Measurements from ENCODE around the gene GFI1.
"Not testable (repeated sequence)": the region's sequence is repeated elsewhere in the genome, so short reads cannot be mapped to it uniquely, and the experiment has no call there.

Gene GFI1

DNA sequence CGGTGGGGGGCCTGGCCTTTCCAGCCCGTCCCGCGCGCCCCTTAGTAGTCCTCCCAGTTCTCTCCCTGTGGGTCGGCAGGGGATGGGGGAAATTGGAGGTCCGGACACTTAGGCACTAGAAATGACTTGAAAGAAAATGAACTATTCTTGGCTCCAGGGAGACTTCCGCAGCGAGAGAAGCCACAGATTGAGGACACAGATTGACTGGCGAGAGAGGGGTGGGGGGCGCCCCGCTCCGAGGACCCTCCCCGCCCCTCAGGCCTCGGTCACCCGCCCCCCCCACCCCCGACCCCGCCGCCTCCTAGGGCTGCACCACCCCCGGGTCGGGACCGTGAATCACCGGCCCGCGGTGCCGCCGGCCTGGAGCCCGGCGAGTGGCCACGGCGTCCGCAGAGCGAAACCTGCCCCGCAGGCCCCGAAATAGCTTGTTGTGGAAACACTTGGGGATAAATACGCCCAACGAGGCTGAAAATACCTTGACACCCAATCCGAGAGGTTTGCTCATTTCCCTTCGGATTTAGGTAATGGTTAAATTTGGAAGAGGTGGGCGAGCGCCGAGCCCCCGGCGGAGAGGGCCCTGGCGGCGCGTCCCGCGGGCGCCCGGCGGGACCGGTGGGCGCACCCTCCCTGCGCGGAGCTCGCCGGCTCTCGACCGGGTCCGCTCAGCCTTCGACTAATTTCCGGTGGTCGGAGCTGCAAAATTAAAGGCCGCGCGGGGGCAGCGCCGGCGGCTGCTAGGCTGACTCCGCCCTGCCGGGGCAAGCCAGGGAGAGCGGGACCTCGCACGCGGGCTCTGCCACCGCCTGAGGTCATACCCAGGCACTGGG, at the start of gene GFI1:
Gene GFI1, minus strand, starts transcription at position 675 of the 827 bp plus-strand sequence. CDS start 3,438 bp downstream, outside the sequence.
- no peak for FAIRE-seq

DNA sequence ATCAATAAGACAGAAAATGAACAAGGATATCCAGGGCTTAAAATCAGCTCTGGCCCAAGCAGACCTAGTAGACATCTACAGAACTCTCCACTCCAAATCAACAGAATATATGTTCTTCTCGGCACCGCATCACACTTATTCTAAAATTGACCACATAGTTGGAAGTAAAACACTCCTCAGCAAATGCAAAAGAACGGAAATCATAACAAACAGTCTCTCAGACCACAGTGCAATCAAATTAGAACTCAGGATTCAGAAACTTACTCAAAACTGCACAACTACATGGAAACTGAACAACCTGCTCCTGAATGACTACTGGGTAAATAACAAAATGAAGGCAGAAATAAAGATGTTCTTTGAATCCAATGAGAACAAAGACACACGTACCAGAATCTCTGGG, 45.6 kb upstream of the GFI1 start:
- FAIRE-seq = not testable (repeated sequence)

DNA sequence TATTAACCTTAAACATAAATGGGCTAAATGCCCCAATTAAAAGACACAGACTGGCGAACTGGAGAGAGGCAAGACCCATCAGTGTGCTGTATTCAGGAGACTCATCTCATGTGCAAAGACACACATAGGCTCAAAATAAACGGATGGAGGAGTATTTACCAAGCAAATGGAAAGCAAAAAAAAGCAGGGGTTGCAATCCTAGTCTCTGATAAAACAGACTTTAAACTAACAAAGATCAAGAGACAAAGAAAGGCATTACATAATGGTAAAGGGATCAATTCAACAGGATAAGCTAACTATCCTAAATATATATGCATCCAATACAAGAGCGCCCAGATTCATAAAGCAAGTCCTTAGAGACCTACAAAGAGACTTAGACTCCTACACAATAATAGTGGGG, 45.2 kb upstream of the GFI1 start:
- FAIRE-seq = not testable (repeated sequence)

DNA sequence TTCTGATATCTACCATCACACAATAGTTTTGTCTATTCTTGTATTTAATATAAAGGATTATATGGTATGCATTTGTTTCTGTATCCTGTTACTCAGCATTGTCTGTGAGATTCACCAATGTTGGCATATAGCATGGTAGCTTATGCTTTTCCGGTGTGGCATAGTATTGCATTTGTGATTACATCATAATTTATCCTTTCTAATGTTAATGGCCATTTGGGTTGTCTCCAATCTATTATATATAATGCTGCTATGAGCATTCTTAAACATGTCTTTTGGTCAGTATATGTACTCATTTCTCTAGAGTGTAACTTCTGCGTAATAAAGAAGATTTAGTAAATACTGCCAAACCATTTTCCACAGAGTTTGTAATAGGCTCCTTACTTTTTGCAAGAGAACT, 40.9 kb upstream of the GFI1 start:
- no peak for FAIRE-seq

DNA sequence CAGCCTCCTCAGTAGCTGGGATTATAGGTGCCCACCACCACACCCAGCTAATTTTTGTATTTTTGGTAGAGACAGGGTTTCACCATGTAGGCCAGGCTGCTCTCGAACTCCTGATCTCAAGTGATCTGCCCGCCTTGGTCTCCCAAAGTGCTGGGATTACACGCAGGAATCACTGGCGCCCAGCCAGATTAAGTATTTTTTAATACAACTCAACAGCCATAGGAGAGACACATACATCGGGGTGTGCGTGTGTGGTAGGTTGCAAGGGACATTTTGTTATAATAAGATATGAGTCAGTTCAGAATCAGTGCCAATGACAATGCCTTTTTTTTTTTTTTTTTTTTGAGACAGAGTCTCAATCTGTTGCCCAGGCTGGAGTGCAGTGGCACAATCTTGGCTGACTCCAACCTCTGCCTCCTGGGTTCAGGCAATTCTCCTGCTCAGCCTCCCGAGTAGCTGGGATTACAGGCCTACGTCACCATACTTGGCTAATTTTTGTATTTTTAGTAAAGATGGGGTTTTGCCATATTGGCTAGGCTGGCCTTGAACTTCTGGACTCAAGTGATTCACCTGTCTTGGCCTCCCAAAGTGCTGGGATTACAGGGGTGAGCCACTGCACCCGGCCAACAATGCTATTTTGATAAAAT, 38.3 kb upstream of the GFI1 start:
- not testable (repeated sequence) for FAIRE-seq

DNA sequence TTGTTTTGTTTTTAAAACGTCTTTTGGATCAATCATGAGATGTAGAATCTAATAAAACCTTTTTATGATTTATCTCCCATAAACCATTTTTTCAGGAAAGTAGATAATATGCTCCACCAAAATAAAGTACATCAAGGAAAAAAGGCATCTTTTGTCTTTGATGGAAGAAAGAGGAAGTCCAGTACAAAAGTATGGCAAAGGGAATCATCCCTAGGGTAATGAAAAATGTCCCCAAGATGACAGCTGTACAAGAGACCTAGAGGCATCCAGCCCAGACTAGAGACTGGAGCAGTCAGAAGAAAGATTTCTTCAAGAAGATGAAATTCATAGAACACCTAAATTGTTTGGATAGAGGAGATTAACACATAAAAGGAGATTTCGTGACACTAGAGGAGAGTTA, 32.3 kb upstream of the GFI1 start:
- FAIRE-seq = no peak

DNA sequence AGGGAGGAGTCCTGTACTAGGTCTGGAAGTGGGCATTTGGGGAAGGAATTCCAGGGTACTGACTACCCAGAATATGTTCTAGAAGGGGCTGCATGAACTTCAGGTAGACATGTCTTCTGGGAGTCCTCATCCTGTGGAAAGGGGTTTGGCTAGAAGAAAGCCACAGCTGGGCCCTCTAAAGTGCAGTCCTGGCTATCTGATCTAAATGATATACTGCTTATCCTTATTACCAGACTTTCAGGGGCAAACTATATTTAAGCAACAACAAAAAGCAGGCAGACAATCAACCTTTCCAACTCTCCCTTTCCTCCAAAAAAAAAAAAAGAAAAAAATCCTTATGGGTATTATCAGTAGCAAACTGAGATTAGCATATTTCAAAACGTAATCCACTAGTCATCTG, 29.8 kb upstream of the GFI1 start:
- FAIRE-seq = no peak

DNA sequence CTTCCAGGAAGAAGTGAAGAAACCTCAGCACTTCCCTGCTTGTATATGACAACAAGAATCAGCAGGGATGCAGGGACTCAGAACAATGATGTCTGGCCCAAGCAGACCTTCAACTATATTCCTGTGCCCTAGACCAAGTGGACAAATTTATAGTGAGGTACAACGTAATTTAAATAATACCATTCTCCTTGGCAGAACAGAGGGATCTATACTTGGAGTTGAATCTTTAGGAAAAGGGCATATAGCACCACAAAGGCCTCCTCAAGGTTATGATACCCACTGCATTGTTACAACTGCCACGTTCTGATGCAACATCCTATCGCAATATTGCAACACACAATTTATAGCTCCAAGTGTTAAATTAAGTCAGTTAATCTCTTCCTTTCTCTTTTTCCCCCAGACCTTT, 29.1 kb upstream of the GFI1 start:
- FAIRE-seq = no peak

DNA sequence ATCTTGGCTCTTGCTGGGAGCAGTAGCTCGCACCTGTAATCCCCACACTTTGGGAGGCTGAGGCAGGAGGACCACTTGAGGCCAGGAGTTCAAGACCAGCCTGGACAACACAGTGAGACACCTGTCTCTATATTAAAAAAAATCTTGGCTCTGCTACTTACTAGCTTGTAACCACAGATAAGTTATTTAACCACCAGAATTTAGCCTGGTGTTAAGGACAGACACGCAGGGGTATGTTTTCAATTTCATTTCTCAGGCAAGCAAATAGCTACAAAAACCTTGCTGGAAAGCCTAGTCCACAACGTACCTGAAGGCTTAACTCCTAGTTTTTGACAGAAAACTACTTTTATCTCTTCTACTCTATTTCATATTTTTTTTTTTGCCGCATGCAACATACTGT, 24.8 kb upstream of the GFI1 start:
- no peak for FAIRE-seq

DNA sequence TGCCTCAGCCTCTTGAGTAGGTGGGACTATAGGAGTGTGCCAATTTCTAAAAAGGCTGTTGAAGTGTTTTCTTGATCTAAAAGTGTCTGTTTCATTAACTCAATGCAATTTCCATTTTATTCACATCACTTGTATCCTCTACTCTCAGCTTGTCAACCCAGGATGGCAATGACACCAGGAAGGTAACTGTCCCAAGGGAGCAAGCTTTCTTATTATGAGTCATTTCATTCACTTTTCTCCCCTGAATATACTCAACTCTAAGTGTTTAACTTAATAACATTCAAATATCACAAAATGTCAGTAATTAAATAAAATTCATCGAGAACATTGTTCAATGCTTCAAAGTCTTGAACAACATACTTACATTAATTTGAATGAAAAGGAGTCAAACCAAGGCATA, 22.9 kb upstream of the GFI1 start:
- no peak for FAIRE-seq

DNA sequence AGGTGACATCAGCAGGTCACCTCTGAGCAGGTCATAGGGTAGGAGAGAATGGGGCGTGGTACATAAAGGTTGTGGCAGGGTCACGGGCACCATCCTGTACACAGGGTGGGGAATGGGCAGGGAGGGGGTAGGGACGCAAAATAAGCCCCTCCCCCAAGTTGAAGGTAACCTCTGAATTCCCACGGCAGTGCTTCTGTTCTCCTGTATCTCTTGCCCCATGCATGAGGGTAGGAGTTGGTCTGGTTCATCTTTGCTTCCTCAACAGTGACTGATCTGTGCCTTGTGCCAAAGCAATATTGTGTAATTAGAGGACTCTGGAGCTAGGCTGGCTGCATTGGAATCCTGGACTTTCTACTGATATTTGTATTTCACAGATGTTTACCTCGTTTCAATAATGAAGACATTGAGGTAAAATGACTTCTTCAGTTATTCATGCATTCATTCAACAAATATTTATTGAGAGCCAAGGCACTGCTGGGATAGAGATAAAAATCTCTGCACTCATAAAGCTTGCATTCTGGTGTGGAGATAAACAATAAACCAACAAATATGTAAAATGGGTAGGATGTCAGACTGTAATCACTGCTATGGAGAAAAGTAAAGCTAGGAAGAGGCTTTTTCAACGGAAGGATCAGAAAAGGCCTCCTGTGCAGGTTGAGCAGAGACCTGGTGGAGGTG, 18.4 kb upstream of the GFI1 start:
- FAIRE-seq = no peak

DNA sequence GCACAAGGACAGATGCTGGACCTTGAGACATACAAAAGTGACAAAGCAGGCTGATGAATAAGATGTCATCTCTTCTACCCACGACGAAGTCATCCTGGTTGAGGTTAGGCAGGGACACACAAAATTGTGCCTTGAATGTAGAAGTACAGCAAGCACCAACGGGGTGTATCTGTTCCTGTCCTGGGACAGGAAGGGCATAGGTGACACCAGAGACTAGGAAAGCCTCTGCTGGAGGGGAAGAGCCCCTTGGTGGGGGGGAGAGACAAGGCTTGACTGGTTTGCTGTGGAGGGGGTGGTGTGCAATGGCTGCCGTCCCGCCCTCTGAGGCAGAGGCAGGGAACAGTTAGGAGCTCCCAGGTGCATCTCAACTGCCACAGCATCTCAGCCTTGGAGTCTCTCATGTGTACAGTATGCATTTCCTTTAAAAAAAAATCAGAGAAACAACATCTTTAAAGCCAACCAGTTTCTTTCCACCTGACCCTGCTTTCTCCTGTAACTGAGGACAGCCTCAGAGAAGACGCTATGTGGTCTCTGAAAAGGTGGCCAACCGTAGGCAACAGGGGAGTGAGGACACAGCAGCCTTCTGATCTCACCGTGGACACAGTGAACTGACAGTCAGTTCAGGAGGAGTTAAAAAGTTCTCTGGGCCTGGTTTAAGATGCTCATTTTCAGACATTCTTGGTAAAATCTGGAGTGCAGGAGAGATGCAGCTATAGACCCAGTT, 17.7 kb upstream of the GFI1 start:
- no peak for FAIRE-seq

DNA sequence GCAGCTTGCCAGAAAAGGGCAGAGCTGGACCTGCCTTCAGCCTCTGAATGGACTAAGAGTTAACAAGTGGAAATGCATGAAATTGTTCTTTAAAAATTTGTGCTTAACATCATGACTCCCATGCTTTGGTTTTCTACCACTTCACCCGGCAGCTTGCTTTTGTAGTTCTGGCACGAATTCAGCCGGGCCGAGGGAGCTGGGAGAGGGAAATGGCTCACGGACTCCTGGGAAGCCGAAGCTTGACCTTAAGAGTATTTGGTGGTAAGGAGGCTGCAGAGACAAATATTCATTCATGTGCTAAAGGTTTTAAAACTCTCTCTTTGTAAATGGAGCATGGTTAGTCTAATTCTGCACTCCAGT, 17.2 kb upstream of the GFI1 start:
- FAIRE-seq = no peak

DNA sequence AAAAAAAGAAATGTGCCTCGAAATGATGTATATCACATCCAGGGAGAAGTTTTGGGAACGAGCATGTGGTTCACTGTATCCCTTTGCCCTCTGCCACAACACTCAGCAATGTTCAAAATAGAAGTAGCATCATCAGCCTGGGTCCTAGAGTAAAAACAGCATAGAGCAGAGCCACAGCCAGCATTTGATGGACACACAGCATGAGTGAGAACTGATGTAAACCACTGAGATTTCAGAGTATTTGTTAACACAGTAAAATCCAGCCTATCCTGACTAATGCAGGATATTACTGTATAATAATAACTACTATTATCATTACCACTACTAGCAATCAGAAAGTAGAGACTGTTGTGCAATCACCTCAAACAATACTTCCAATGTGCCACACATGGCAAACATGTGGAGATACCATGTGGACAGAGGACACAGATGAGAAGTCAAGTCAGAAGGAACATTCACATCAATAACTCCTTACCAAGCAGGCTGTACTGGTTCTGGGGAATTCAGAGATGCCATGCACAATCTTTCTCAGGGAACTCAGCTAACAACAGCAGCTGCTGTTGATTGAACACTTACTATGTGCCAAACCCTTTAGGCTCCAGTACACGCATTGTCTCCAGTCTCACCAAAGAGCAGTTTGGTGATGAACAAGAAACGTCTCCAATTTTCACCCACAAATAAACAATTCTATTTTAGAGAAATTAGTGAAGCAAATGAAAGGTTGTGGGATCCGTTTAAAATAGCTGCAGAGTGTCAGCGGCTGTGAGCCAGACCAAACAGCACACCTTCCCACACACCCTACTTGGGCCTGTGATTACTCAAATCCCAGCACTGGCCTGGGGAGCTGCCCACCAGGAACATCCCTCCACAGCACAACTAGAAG, 16.6 kb upstream of the GFI1 start:
- no peak for FAIRE-seq

DNA sequence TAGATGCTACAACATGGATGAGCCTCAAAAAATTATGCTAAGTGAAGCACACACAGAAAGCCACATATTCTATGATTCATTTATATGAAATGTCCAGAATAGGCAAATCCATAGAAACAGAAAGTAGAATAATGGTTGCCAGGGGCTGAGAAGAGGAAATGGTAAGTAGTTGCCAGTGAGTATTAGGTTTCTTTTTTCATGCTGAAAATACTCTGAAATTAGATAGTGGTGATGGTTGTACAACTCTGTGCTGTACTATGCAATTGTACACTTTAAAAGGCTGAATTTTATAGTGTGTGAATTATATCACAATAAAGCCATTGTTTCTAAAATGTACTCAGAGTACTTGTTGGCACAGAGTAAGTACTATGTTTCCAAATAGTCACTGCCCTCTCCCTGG, 15.5 kb upstream of the GFI1 start:
- FAIRE-seq = no peak

DNA sequence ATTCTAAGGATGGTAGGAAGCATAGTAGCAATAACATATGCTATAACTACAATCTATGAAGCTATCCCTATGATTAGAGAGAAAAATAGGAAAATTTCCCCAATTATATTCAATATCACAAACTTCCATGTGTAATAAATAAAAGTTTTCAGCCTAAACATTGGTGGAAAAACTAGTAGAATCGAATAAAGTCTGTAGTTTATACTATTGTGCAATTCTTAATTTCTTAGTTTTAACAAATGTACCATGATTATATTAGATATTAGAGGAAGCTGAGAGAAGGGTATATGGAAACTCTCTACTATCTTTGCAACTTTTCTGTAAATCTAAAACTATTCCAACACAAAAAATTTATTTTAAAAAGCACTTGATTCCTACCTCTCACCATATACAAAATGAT, 13.8 kb upstream of the GFI1 start:
- no peak for FAIRE-seq

DNA sequence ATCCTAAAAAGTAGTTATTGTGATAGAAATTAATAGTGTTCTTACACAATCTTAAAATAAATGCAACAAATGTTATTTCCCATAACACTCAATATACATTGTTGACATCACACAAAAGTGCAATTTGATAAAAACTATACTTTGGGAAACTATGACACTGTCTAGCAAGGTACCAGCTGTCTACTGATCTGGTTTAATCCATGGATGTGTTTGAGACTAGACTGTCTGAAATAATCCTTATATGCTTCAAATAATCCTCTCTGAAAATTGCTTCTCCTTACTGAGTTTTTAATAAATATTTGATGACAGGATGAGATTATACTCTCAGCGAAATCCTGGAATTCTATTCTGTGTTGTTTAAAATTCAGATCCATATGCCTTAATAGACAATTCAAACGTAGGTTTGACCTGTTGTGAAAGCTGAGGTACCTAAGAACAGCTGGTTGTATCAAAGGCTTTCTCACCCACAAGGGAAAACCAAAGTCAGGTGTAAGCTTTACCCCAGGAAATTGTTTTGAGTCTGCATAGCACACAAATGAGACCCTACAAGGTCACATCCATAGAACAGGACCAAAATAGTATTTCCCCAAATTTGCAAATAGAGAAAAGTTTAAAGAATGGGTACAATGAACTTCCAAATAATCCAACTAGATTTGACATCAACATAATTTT, 8.8 kb upstream of the GFI1 start:
- no peak for FAIRE-seq

DNA sequence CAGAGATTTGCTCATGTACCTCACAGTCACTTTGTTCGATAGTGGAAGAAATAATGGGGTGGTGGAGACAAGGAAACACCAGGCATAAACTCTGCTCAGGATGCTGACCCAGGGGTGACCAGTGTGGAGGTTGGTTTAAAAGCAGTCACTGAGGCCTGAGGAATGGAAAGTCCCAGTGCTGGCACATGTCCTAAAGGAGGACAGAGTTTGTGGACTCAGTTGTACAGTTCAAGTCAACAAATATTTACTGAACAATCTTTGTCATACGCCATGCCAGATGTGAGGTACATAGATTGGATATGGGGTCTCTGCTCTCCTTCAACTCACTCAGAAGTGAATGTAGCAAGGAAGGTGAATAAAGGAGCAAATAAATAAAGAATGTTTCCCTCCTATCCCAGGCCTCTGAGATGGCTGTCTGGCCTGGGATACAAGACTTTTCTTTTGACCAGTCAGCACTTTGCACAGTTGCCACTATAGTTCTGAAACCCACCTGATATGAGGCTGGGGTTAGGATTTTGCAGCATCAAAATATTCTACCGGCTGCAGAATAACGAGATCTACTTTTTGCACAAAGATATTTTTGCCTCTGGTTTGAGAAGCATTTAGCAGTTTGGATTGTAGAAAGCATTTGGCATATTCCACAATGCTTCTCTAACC, 7.9 kb upstream of the GFI1 start:
- no peak for FAIRE-seq

DNA sequence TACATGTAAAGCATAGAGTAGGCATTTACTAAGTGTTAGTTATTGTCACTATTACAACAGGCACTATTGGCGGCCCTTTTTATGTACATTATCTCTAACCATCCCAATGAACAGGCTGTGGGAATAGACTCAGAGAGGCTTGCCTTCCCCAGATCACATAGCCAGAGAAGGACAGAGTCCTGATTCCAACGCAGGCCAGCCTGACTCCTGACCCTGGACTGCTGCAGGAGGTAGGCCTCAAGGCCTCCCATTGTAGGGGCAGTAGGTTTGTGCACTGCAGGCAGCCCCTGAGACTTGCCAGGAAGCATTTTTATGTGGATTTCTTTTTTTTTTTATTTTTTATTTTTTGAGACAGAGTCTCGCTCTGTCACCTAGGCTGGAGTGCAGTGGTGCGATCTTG, 6.4 kb upstream of the GFI1 start:
- no peak for FAIRE-seq

DNA sequence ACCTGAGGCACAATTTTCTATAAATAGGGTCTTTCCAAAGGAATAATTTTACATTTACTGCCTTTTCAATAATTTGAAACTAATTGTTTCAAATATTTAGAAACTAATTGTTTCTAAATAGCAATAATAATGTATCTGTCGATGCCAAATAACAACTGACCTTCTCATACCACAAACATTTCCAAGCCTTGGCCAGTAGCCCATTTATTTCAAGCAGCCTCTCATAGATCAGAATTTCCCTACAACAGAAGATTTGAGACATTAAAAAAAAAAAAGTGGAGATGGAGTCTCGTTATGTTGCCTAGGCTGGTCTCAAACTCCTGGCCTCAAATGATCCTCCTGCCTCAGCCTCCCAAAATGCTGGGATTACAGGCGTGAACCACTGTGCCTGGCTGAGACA, 2.1 kb upstream of the GFI1 start:
- no peak for FAIRE-seq

DNA sequence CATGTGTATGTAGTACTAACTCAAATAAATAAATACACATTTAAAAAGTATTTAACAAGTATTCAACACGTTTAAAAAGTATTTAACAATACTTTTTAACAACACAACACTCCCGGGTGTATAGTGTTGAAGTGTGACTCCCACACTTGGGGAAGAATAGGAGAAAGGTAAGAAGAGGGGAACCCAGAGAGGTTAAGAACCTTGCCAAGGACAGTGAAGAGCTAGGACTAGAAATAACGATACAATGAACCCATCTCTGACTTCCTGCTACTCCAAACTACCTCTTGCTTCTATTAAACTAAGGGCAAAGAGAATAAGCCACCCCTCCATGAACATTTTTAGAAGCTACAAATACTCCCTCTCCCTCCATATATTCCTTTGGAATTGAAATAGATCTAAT, 1.7 kb upstream of the GFI1 start:
- no peak for FAIRE-seq

All from colon (tissue), 2 donors.